Parathyroid adenoma (tissue), 2 donors: Measurements from ENCODE around the gene ZBTB49.

Experiments used
- H2AFZ ChIP-seq: fragments of 300-600 bp; sonication (generic); one replicate; pipeline ENCODE4 v1.7.0; 2017; ENCODE audit warnings: antibody characterized with exemption, mild to moderate bottlenecking
- H3K27ac ChIP-seq: fragments of 300-600 bp; sonication (generic); one replicate; pipeline ENCODE4 v1.7.0; 2017
- H3K27me3 ChIP-seq: fragments of 300-600 bp; sonication (generic); one replicate; pipeline ENCODE4 v1.7.0; 2017; ENCODE audit warnings: low read length; ENCODE audit not compliant: control insufficient read depth, insufficient read depth
- H3K36me3 ChIP-seq: fragments of 300-600 bp; sonication (generic); one replicate; pipeline ENCODE4 v1.7.0; 2017; ENCODE audit warnings: low read length; ENCODE audit not compliant: control insufficient read depth, insufficient read depth
- H3K4me1 ChIP-seq: fragments of 300-600 bp; sonication (generic); one replicate; pipeline ENCODE4 v1.7.0; 2017; ENCODE audit warnings: control low read depth
- H3K4me2 ChIP-seq: fragments of 300-600 bp; sonication (generic); one replicate; pipeline ENCODE4 v1.7.0; 2017; ENCODE audit warnings: low read length
- H3K4me3 ChIP-seq: fragments of 300-600 bp; sonication (generic); one replicate; pipeline ENCODE4 v1.7.0; 2017; ENCODE audit warnings: low read depth, low read length
- H3K79me2 ChIP-seq: fragments of 300-600 bp; sonication (generic); one replicate; pipeline ENCODE4 v1.7.0; 2017; ENCODE audit warnings: control low read depth
- H3K9ac ChIP-seq: fragments of 300-600 bp; sonication (generic); one replicate; pipeline ENCODE4 v1.7.0; 2017; ENCODE audit warnings: mild to moderate bottlenecking
- H3K9me3 ChIP-seq: fragments of 300-600 bp; sonication (generic); one replicate; pipeline ENCODE4 v1.7.0; 2017; ENCODE audit warnings: low read length; ENCODE audit not compliant: control insufficient read depth
- TF ChIP-seq, protein P1 (sequence below): fragments of 300-600 bp; sonication (generic); IDR thresholded peaks from one replicate; pipeline ENCODE4 v1.7.0; 2017; ENCODE audit warnings: antibody characterized with exemption, mild to moderate bottlenecking
- donor health status: primary hyperparathyroidism.

ZBTB49 gene

DNA sequence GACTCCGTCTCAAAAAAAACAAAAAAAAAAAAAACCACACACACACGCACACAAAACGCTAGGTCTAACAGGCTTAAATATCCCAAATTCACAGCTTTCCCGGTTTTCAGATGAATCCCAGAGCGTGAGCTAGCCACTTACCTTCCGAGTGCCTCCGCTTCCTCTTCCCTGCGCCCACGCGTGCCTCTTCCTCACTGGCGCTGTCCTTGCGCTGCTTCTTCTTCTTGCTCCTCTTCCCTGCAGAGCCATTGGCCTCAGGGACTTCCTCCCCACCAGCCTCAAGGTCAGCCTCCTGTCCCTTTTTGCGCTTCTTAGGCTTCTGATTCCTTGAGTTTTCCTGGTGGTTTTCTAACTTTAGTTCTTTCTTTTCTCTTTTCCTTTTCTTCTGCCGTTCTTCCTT lies 15.8 kb upstream of the ZBTB49 start:
- H3K27me3 ChIP-seq, result no peaks in the 10 kb centered on the region
- H3K4me1 ChIP-seq, result no peaks in the 10 kb centered on the region
- H3K27ac ChIP-seq, result no peak overlapping the region
- H3K36me3 ChIP-seq, result no peaks in the 10 kb centered on the region
- H3K4me2 ChIP-seq, result no peak overlapping the region
- TF ChIP-seq, protein P1, sequence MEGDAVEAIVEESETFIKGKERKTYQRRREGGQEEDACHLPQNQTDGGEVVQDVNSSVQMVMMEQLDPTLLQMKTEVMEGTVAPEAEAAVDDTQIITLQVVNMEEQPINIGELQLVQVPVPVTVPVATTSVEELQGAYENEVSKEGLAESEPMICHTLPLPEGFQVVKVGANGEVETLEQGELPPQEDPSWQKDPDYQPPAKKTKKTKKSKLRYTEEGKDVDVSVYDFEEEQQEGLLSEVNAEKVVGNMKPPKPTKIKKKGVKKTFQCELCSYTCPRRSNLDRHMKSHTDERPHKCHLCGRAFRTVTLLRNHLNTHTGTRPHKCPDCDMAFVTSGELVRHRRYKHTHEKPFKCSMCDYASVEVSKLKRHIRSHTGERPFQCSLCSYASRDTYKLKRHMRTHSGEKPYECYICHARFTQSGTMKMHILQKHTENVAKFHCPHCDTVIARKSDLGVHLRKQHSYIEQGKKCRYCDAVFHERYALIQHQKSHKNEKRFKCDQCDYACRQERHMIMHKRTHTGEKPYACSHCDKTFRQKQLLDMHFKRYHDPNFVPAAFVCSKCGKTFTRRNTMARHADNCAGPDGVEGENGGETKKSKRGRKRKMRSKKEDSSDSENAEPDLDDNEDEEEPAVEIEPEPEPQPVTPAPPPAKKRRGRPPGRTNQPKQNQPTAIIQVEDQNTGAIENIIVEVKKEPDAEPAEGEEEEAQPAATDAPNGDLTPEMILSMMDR, result no peak
- H3K9me3 ChIP-seq, result no peaks in the 10 kb centered on the region
- no peak overlapping the region for H2AFZ ChIP-seq
- H3K79me2 ChIP-seq, result no peaks in the 10 kb centered on the region
- no peak overlapping the region for H3K9ac ChIP-seq
- H3K4me3 ChIP-seq, result no peak overlapping the region

DNA sequence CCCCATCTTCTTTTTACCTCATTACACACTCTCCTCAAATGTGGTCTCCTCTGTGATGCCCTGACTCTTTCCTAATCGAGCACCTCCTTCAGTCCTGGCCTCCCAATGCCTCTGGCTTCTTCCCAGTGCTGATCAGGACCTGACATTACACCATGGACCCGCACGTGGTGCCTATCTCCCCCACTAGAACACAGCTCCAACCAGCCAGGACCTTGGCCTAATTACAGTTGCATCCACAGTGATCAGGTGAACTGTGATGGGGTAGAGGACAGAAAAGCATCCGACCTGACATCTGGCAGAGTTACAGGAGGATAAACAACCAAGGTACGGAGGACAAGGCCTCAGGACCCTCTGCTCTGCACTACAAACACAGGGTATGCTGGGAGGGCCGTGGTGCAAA lies 12.5 kb upstream of the ZBTB49 start:
- no peaks in the 10 kb centered on the region for H3K79me2 ChIP-seq
- H3K9ac ChIP-seq, result no peak overlapping the region
- no peaks in the 10 kb centered on the region for H3K36me3 ChIP-seq
- no peaks in the 10 kb centered on the region for H3K9me3 ChIP-seq
- no peaks in the 10 kb centered on the region for H3K27me3 ChIP-seq
- H2AFZ ChIP-seq, result no peak overlapping the region
- TF ChIP-seq, protein P1, result no peak
- no peak overlapping the region for H3K4me2 ChIP-seq
- H3K4me3 ChIP-seq, result no peak overlapping the region
- H3K4me1 ChIP-seq, result no peaks in the 10 kb centered on the region
- H3K27ac ChIP-seq, result no peak overlapping the region

DNA sequence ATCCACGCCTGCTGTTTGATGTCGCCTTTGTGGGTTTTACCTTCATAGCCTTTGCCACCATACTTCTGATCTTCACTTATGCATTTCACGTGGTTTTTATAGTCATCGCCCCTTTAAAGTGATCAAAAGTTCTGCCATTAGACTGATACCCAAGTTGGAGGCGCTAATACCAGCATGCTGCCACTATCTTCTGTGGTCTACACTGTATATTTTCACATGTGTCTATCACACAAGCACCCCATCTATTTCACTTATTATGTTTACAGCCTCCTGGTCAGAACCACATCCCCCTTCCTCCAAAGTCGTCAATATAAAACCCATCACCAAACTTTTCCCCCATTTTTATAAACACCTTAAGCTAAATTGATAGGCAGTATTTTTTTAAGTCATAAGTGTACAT lies 8.3 kb upstream of the ZBTB49 start:
- Histone ChIP-seq H3K79me2 (no peaks in the 10 kb centered on the region), H3K4me2 (no peak overlapping the region), H3K27me3 (no peaks in the 10 kb centered on the region), H3K9ac (no peak overlapping the region), H3K4me1 (no peaks in the 10 kb centered on the region), H3K27ac (no peak overlapping the region), H3K36me3 (no peaks in the 10 kb centered on the region), H3K4me3 (no peak overlapping the region), H3K9me3 (no peaks in the 10 kb centered on the region), H2AFZ (no peak overlapping the region)
- TF ChIP-seq, protein P1, result no peak

DNA sequence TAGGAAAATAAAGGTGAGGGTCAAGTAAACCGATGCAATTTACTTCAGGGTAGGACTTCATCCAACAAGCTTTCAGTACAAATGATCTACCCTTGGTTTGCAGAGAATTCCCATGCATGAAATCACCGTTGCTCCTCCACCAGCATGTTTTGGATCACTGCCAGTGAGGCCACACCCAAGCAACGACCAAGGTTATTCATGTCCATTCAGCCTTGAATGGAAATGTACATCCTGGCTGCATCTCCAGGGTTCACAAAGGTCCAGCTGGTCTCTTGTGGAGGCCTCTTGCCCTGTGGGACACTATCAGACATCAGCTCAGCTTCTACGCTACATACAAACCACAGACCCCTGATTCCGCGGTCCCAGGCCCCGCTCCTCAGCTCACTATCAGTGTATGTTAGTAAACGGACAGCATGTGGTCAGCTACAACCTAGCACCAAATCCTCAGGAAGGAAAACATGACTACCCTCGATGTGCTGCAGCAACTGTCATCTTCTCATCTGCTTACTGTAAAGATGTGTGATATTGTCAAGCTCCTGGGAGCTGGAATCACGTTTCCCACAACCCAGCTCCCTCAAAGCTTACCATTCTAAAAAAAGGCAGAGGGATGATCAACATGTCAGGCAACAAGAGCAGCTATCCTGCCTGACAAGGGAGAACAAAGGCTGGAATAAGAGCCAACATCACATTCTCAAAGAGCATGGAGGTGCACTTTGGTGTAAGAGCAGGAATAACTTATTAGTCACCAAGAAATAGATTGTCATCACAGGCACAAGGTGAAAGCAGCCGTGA lies 5.0 kb upstream of the ZBTB49 start:
- Histone ChIP-seq H3K27ac (no peak overlapping the region), H3K36me3 (no peaks in the 10 kb centered on the region), H3K4me2 (no peak overlapping the region), H3K9me3 (no peaks in the 10 kb centered on the region), H2AFZ (no peak overlapping the region), H3K9ac (no peak overlapping the region), H3K4me3 (no peak overlapping the region), H3K27me3 (no peaks in the 10 kb centered on the region), H3K79me2 (peaks cover 3% of the 10 kb centered on the region), H3K4me1 (no peaks in the 10 kb centered on the region)
- TF ChIP-seq, protein P1, result no peak

DNA sequence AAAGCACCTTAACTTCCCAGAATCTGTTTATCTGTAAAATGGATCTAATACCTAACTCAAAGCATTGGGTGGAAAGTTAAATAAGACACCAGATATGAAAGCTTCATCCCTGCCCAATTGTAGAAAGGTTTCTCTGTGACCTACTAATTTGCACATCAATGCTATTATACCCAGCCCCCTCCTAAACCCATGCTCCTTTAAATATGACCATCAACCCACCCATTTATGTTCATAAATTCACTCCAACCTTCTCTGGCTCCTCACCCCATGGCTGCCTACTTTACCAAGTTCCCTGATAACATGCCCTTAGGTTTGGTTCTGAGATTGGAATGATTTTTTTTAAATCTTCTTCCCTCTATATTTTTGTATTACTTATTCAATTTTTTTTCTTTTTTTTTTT lies 2.0 kb upstream of the ZBTB49 start:
- H3K9ac ChIP-seq, result no peak overlapping the region
- H3K79me2 ChIP-seq, result peaks cover 8% of the 10 kb centered on the region
- H3K4me1 ChIP-seq, result peaks cover 4% of the 10 kb centered on the region
- H3K27me3 ChIP-seq, result no peaks in the 10 kb centered on the region
- H2AFZ ChIP-seq, result no peak overlapping the region
- H3K36me3 ChIP-seq, result no peaks in the 10 kb centered on the region
- H3K27ac ChIP-seq, result no peak overlapping the region
- no peak overlapping the region for H3K4me3 ChIP-seq
- H3K4me2 ChIP-seq, result no peak overlapping the region
- TF ChIP-seq, protein P1, result no peak
- no peaks in the 10 kb centered on the region for H3K9me3 ChIP-seq
